K562 (cell line): ENCODE results near the gene SLC6A16. TPM values are rescaled to one million over a fixed set of nuclear protein-coding genes. Genes with fewer than 3 reads are reported as not detected.

Experiments used
- ELK3 ChIP-seq: fragments of 450-650 bp; formaldehyde crosslinking; IDR thresholded peaks from 2 replicates; pipeline ENCODE4 v1.4.0; 2020; ENCODE audit warnings: mild to moderate bottlenecking
- GATAD2A ChIP-seq: fragments of 450-650 bp; IDR thresholded peaks from 2 replicates; pipeline ENCODE4 v1.6.1; 2017
- MAFG ChIP-seq: fragments of 450-650 bp; conservative IDR thresholded peaks from 2 replicates; pipeline ENCODE4 v1.6.1; 2016; ENCODE audit warnings: missing genetic modification characterization, missing compliant biosample characterization
- MGA ChIP-seq: fragments of 450-650 bp; IDR thresholded peaks from 2 replicates; pipeline ENCODE4 v1.6.1; 2016; ENCODE audit warnings: mild to moderate bottlenecking, moderate library complexity
- MIER1 ChIP-seq: fragments of 450-650 bp; IDR thresholded peaks from 2 replicates; pipeline ENCODE4 v1.6.1; 2016; ENCODE audit warnings: antibody characterized with exemption, mild to moderate bottlenecking, low read depth
- NONO ChIP-seq, 2 experiments: fragments of 200-400 bp in 1 of 2; fragments of 450-650 bp in 1 of 2; formaldehyde crosslinking in 1 of 2; IDR thresholded peaks; 2 replicates each; pipeline ENCODE4 v1.6.1; 2017; ENCODE audit warnings: low read depth in 2 of 2, mild to moderate bottlenecking in 2 of 2, moderate library complexity in 2 of 2, low read length in 1 of 2
- UBTF ChIP-seq, 2 experiments: IDR thresholded peaks; 2 replicates each; pipeline ENCODE4 v1.6.1; 2012; ENCODE audit warnings: improper control_type of control experiment in 2 of 2, low read depth in 2 of 2, low read length in 2 of 2, borderline replicate concordance in 1 of 2
- ZNF253 ChIP-seq: fragments of 250-450 bp; sonication (Bioruptor Pico); conservative IDR thresholded peaks from 2 replicates; pipeline ENCODE4 v1.6.1; 2021; ENCODE audit warnings: mild to moderate bottlenecking
- ZNF395 ChIP-seq: fragments of 200-800 bp; sonication (Bioruptor generic); IDR thresholded peaks from 2 replicates; pipeline ENCODE4 v1.6.1; 2017; ENCODE audit warnings: missing genetic modification characterization, missing compliant biosample characterization
- ZNF780A ChIP-seq: fragments of 250-450 bp; sonication (Bioruptor Pico); IDR thresholded peaks from 2 replicates; pipeline ENCODE4 v1.5.0; 2021; ENCODE audit warnings: mild to moderate bottlenecking
- polyA plus RNA-seq, 8 experiments: library from polyadenylated mRNA; depleted of rRNA in 4 of 8; stranded (reverse) in 5 of 8; unstranded in 3 of 8; fragments of >200 nt; fragmentation: Nextera tagmentation in 2 of 8; fragmentation: Illumina TruSeq in 1 of 8; extraction: Ambion mirVana in 2 of 8; extraction: Trizol in 1 of 8; gene quantifications; 2 replicates each; pipeline versions ENCODE4 v1.2.1 to v1.2.3, GENCODE V29; 2011 to 2014; ENCODE audit warnings: inconsistent platforms in 1 of 8, missing spikeins in 1 of 8
- total RNA-seq, 7 experiments: library from RNA; depleted of rRNA in 6 of 7; stranded (reverse); fragments of >200 nt in 6 of 7; fragmentation: Illumina TruSeq in 2 of 7; extraction: Trizol in 2 of 7; gene quantifications; 2 replicates each; pipeline versions ENCODE4 v1.2.1 to v1.2.3, GENCODE V29; 2011 to 2021; ENCODE audit warnings: low replicate concordance in 1 of 7

The SLC6A16 gene
- total and polyA plus RNA-seq, 9 of the 15 experiments (the other 6 are each of a cell fraction or from before 2014, with no cell fraction given), result 0.05 to 0.95 (median 0.36) TPM

- TF ChIP-seq MGA, result no peak; the same call in 1 of the 2 replicates
- peak in 1 of 2 experiments; percentile 61; a peak in 1 of 4 replicates for TF ChIP-seq UBTF (IDR thresholded peaks at IDR 0.05; ENCODE audit: borderline replicate concordance in 1 of 2, low read depth in 2 of 2, low read length in 2 of 2)
- no peak for TF ChIP-seq NONO (IDR thresholded peaks at IDR 0.05; ENCODE audit: low read depth in 2 of 2, low read length in 1 of 2)
- TF ChIP-seq MAFG (tag), result no peak
- TF ChIP-seq ZNF395 (CRISPR knock-in tag), result no peak
- TF ChIP-seq ELK3 (CRISPR knock-in tag), result no peak
- TF ChIP-seq MIER1, result no peak
- no peak for TF ChIP-seq GATAD2A
- TF ChIP-seq ZNF780A (CRISPR knock-in tag), result no peak
- TF ChIP-seq ZNF253 (CRISPR knock-in tag), result no peak
Observed at GRCh38 chr19:49363268-49364082, 38.5 kb upstream of the SLC6A16 start, which contains the start of gene DKKL1 (continued).
